Renal cortical epithelial cell (primary cell): ENCODE results near the gene RNF151. TPM values are rescaled to one million over a fixed set of nuclear protein-coding genes. Genes with fewer than 3 reads are reported as not detected.
"Not testable (repeated sequence)": the region's sequence is repeated elsewhere in the genome, so short reads cannot be mapped to it uniquely, and the experiment has no call there.

Experiments
- DNase-seq: peaks from one replicate; pipeline ENCODE4 v3.0.0-alpha.2; 2011; ENCODE audit warnings: low read depth
- total RNA-seq: library from RNA; depleted of rRNA; stranded (reverse); fragments of >200 nt; gene quantifications from 2 replicates; pipeline ENCODE4 v1.2.3, GENCODE V29; 2014

RNF151 gene
- total RNA-seq: not detected in 2 replicates

- DNase-seq: no peak
These were observed at the start of gene RNF151 for GRCh38 chr16:1966460-1966859. TSS of gene RNF151 (plus strand) at chr16:1966856. CDS start at chr16:1966882, 26 bp downstream.

- no peak for DNase-seq
These were observed 49.5 kb upstream of the RNF151 start for GRCh38 chr16:1917056-1917664.

GRCh38 chr16:1917665-1918350 lies 48.8 kb upstream of the RNF151 start:
- no peak for DNase-seq

DNA sequence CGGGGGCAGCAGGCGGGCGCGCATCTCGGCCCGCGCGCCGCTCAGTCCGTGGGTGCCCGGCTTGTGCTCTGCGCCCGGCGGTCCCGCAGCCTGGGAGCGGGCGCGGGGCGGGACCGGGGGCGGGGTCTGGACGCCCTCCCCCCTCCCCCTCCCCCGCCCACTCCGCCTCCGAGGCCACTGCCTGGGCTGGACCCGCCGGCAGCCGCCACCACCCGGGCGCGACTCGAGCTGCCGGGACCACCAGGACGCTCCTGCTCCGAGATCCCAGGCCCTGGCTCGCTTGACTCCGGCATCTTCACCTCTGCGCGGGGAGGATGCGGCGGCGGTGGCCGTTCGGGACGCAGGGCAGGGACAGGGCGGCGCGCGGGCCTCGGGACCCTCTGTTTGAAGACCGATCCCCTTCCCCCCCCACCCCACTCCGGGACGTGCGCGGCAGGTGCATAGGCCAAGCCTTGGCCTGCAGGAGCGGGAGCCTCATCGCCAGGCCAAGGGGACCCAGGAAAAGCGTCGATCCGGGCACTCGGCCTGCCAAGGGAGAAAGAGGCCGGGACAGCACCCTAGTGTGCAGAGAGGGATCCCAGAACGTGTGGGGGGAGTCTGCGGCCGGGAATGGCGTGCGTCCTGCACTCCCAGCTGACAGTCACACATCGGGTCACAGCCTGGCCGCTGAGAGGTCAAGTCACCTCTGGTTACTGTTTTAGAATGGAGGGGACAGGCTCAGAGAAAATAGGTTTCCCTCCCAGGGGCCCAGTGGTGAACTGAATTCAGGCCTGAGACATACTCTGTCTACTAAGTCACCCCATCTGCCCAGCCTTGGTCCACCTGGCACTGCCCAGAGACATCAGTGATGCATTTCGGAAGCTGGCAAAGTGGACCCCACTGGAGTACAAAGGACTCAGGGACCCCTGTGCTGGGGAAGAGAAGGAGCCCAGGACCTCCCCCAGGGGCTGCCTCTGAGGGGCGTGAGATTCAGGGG lies 48.0 kb upstream of the RNF151 start, which contains the start of gene HS3ST6:
HS3ST6 (minus strand) TSS at position 65 of the 976 bp plus-strand sequence. CDS start 92 bp downstream, outside the sequence.
- no peak for DNase-seq

- DNase-seq: no peak
These were observed 47.2 kb upstream of the RNF151 start for GRCh38 chr16:1919327-1919998.

GRCh38 chr16:1920122-1920521 lies 46.5 kb upstream of the RNF151 start:
- not testable (repeated sequence) for DNase-seq

GRCh38 chr16:1920727-1921171 lies 45.9 kb upstream of the RNF151 start:
- no peak for DNase-seq

DNA sequence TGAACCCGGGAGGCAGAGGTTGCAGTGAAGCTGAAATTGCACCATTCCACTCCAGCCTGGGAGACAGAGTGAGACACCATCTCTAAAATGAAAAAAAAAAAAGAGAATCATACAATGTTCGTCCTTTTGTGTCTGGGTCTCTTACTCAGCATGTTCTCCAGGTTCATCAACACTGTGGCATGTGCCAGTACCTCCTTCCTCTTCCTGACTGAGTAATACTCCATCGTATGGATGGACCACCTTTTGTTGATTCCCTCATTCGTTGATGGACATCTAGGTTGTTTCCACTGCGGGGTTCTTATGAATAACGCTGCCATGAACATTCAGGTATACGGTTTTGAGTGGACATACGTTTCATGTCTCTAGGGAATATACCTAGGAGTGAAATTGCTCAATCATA lies 44.3 kb upstream of the RNF151 start:
- DNase-seq: no peak

DNA sequence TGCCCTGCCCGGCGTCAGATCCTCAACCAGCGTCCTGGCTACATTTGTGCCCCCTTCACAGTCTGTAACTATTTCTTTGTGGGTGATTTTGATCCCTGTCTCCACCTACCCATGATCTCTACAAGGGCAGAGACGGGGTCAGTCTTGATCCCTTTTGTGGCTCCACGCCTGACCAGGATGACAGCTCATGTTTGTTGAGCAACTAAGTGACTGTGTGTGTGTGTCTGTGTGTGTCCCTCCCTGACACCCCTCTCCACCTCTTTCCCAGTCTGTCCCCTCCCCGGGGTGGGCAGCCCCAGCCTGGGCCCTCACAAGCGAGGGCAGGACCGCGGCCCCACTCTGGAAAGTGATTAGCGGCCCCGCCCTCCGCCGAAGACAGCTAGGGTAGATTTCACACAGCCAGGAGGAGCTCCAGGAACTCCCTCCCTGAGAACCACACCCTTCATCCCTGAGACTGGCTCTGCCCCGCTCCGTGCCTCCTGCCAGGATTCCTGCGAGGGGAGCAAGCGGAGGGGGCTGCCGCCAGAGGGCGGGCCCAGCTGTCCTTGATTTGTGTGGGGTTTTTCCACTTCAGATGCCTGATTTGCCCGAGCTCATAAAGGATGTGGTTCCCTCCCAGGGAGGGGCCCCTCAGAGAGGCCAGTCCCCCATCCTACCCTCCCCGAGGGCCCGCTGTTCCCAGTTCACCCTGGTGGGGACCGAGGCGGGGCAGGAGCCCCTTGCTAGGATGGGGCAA lies 43.2 kb upstream of the RNF151 start:
- peak; percentile 37 for DNase-seq

DNA sequence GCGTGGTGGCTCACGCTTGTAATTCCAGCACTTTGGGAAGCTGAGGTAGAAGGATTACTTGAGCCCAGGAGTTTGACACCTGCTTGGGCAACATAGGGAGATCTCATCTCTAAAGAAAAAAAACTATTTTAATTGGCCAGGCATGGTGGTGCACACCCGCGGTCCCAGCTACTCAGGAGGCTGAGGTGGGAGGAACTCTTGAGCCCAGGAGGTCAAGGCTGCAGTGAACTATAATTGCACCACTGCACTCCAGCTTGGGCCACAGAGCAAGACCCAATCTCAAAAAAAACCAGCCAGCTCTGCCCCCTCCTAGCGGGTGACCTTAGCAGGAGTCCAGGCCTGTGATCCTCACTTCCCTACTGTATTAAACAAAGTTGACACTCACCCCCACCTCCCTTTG lies 42.6 kb upstream of the RNF151 start:
- no peak for DNase-seq

GRCh38 chr16:1926271-1926670 lies 40.4 kb upstream of the RNF151 start:
- DNase-seq: no peak

DNA sequence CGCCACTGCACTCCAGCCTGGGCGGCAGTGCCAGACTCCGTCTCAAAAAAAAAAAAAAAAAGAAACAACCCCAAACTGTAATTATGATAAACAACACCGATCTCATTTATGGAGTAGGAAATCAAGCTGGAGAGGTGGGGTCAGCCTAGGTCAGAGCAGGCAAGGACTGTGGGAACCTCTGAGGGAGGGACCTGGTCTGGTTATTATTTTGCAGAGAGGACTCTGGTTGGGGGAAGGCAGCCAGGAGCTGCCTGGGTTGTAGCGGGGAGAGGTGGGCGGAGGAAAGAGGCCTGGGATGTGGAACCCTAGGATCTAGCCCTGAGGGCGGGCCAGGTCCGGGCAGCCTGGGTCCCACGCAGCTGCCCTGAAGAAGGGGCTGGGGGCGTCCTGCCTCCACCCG lies 37.6 kb upstream of the RNF151 start:
- DNase-seq: peak; percentile 34

DNA sequence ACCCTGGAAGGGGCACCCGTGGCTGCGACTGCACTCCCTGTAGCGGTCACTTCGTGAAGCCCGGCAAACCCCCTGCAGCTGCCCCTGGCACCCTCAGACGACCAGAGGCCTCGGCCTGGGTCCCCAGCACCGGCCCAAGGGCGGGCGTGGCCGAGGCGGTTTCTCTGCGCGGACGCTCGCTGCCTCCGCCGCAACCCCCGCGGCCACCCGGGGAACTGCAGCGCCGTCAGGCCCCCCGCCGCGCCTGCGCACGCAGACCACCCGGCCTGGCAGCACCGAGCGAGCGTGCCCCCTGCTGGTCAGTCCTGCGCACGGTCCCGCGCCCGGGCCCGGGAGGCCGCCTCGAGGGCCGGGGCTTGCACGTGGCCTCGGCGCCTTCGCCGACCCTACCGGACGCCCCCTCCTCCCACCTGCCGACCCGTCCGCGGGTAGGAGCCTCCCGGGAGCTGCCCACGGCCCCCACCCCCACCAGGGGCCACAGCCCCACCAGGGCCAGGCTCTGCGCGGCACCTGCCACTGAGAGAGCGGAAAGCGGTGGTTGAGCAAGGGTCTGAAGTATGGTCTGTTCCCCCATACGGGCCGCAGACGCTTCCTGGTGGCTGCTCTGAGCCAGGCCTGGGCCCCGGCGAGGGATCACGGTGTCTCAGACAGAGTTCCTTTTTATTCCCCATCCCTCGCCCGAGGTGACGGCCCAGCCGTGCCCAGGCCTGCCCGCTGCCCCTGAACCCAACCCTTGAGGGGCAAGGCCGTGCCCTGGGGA lies 36.9 kb upstream of the RNF151 start:
- peak; percentile 25 for DNase-seq

GRCh38 chr16:1930338-1930720 lies 36.3 kb upstream of the RNF151 start:
- no peak for DNase-seq

GRCh38 chr16:1932050-1933028 lies 34.3 kb upstream of the RNF151 start:
- peak; percentile 29 for DNase-seq

- DNase-seq: no peak
These were observed 33.5 kb upstream of the RNF151 start for GRCh38 chr16:1933097-1933661.

DNA sequence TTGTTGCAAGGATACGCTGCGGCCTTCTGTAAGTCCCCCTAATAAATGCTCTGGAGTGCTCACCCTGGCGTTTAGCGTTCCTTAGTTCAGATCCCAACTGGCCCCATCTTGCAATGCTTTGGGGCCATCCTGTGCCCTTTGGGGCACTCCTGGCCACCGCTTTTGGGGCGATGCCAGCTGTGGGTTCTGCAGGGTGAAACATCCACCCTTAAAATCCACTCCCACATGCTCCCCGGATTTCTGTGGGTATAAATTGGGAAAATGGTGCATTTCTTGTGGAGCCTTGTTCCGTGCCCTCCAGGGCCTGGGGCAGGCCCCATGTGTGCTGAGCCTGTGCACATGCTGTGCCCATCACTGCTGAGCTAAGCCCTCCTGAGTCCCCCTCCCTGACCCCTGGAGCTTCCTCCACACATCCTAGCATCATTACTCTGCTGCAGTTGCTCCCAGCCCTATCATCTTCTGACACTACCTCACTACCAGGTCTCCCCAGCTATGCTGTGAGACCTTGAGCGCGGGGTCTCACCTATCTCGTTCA lies 29.6 kb upstream of the RNF151 start:
- no peak for DNase-seq

- DNase-seq: no peak
These were observed 28.3 kb upstream of the RNF151 start for GRCh38 chr16:1938316-1938715.
